ENCODE results near the gene TRIP12.

Gene TRIP12

GRCh38 chr2:229920011-229920641 lies 1.7 kb downstream of the TRIP12 start:
- peak overlapping the region; percentile 92 for H3K4me3 ChIP-seq (ENCODE audit: low read depth, low read length)
- no peak for DNase-seq (ENCODE audit: low read depth)
- TF ChIP-seq CTCF (IDR thresholded peaks at IDR 0.05; ENCODE audit: low read depth, low read length, missing control alignments) = no peak

GRCh38 chr2:229917793-229918192 lies 4.0 kb downstream of the TRIP12 start:
- DNase-seq (ENCODE audit: low read depth) = no peak
- H3K4me3 ChIP-seq (ENCODE audit: low read depth, low read length) = no peak overlapping the region
- no peak for TF ChIP-seq CTCF (IDR thresholded peaks at IDR 0.05; ENCODE audit: low read depth, low read length, missing control alignments)

- H3K4me3 ChIP-seq (ENCODE audit: low read depth, low read length) = no peak overlapping the region
- DNase-seq (ENCODE audit: low read depth) = no peak
- TF ChIP-seq CTCF (IDR thresholded peaks at IDR 0.05; ENCODE audit: low read depth, low read length, missing control alignments) = no peak
Observed at GRCh38 chr2:229914171-229914570, 7.6 kb downstream of the TRIP12 start.

GRCh38 chr2:229910832-229911412 lies 10.9 kb downstream of the TRIP12 start:
- no peak overlapping the region for H3K4me3 ChIP-seq (ENCODE audit: low read depth, low read length)
- TF ChIP-seq CTCF (IDR thresholded peaks at IDR 0.05; ENCODE audit: low read depth, low read length, missing control alignments) = peak; percentile 50
- DNase-seq (ENCODE audit: low read depth) = no peak

GRCh38 chr2:229910147-229910831 lies 11.5 kb downstream of the TRIP12 start:
- DNase-seq (ENCODE audit: low read depth) = no peak
- TF ChIP-seq CTCF (IDR thresholded peaks at IDR 0.05; ENCODE audit: low read depth, low read length, missing control alignments) = no peak
- no peak overlapping the region for H3K4me3 ChIP-seq (ENCODE audit: low read depth, low read length)

GRCh38 chr2:229909090-229909489 lies 12.7 kb downstream of the TRIP12 start:
- H3K4me3 ChIP-seq (ENCODE audit: low read depth, low read length) = no peak overlapping the region
- TF ChIP-seq CTCF (IDR thresholded peaks at IDR 0.05; ENCODE audit: low read depth, low read length, missing control alignments) = no peak
- no peak for DNase-seq (ENCODE audit: low read depth)
